Naive B cell (primary cell): Measurements from ENCODE around the gene LY6G6D. TPM values are rescaled to one million over a fixed set of nuclear protein-coding genes. Genes with fewer than 3 reads are reported as not detected.
A peak's percentile ranks its signal among the peaks of the same experiment; 100 is the strongest.

Experiments used
- ATAC-seq, 2 donors: fragments of 150-1000 bp; cut with Tn5 transposase; 2 replicates each; pipeline ENCODE4 v1.10.0; 2021; ENCODE audit warnings: low read depth in 2 of 2, mild to moderate bottlenecking in 2 of 2, moderate library complexity in 2 of 2
- DNase-seq: peaks from one replicate; pipeline ENCODE4 v3.0.0; 2022
- H3K27ac Mint-ChIP-seq, 6 donors: one replicate each; pipeline ENCODE4 v1.8.0; 2020 to 2022; ENCODE audit warnings: mild to moderate bottlenecking in 6 of 6, mixed read lengths in 6 of 6, moderate library complexity in 5 of 6, inconsistent platforms in 2 of 6
- H3K27me3 Mint-ChIP-seq, 3 donors: one replicate each; pipeline ENCODE4 v1.8.0; 2021 to 2022; ENCODE audit warnings: mixed read lengths in 3 of 3, mild to moderate bottlenecking in 1 of 3
- H3K36me3 Mint-ChIP-seq, 2 donors: one replicate each; pipeline ENCODE4 v1.8.0; 2020 to 2022; ENCODE audit warnings: mixed read lengths in 2 of 2, inconsistent platforms in 1 of 2, mild to moderate bottlenecking in 1 of 2
- H3K4me1 Mint-ChIP-seq, 3 donors: one replicate each; pipeline ENCODE4 v1.8.0; 2020 to 2022; ENCODE audit warnings: mixed read lengths in 3 of 3, inconsistent platforms in 1 of 3, mild to moderate bottlenecking in 1 of 3, moderate library complexity in 1 of 3
- H3K4me3 Mint-ChIP-seq, 8 donors: one replicate each; pipeline ENCODE4 v1.8.0; 2020 to 2022; ENCODE audit warnings: mild to moderate bottlenecking in 8 of 8, mixed read lengths in 8 of 8, moderate library complexity in 8 of 8, inconsistent platforms in 2 of 8
- H3K9me3 Mint-ChIP-seq, 7 donors: one replicate each; pipeline ENCODE4 v1.8.0; 2020 to 2022; ENCODE audit warnings: mixed read lengths in 7 of 7, mild to moderate bottlenecking in 5 of 7, inconsistent platforms in 2 of 7, moderate library complexity in 1 of 7
- polyA plus RNA-seq, 6 donors: library from polyadenylated mRNA; unstranded; fragments of 300-500 nt; fragmentation: Illumina TruSeq; gene quantifications; one replicate each; pipeline ENCODE4 v1.2.3, GENCODE V29; 2021; ENCODE audit warnings: low read depth in 6 of 6

LY6G6D gene
- polyA plus RNA-seq, 6 donors from 2014 or later, result not detected

- Mint-ChIP-seq H3K9me3 (no peaks in the 10 kb centered on the region), H3K27me3 (peaks cover 0 to 8% (median 0%) of the 10 kb centered on the region in 3 donors), H3K27ac (peak overlapping the region in 1 of 6 donors; percentile 47), H3K4me1 (peaks cover 17 to 22% (median 20%) of the 10 kb centered on the region in 3 donors), H3K4me3 (no peak overlapping the region), H3K36me3 (no peaks in the 10 kb centered on the region)
- DNase-seq (no peak), ATAC-seq (no peak)
These were observed 1.0 kb upstream of the LY6G6D start for GRCh38 chr6:31713991-31714684.

- Mint-ChIP-seq H3K27ac (peak overlapping the region in 1 of 6 donors; percentile 64), H3K4me3 (no peak overlapping the region), H3K36me3 (no peaks in the 10 kb centered on the region), H3K4me1 (peaks cover 0 to 3% (median 0%) of the 10 kb centered on the region in 3 donors), H3K27me3 (peaks cover 0 to 7% (median 0%) of the 10 kb centered on the region in 3 donors), H3K9me3 (no peaks in the 10 kb centered on the region)
- DNase-seq, result no peak
- no peak for ATAC-seq
These were observed 2.5 kb downstream of the LY6G6D start for GRCh38 chr6:31717499-31718222.

GRCh38 chr6:31718265-31718664 is 3.1 kb downstream of the LY6G6D start:
- DNase-seq (no peak), ATAC-seq (no peak)
- peaks cover 3 to 8% (median 3%) of the 10 kb centered on the region in 3 donors for H3K4me1 Mint-ChIP-seq
- no peak overlapping the region for H3K4me3 Mint-ChIP-seq
- H3K27ac Mint-ChIP-seq, result no peak overlapping the region
- no peaks in the 10 kb centered on the region for H3K36me3 Mint-ChIP-seq
- H3K9me3 Mint-ChIP-seq, result no peaks in the 10 kb centered on the region
- peaks cover 0 to 1% (median 0%) of the 10 kb centered on the region in 3 donors for H3K27me3 Mint-ChIP-seq

GRCh38 chr6:31719001-31719400 is 3.9 kb downstream of the LY6G6D start:
- no peaks in the 10 kb centered on the region for H3K9me3 Mint-ChIP-seq
- ATAC-seq, result no peak

GRCh38 chr6:31720196-31720770 is 5.1 kb downstream of the LY6G6D start:
- H3K27me3 Mint-ChIP-seq, result no peaks in the 10 kb centered on the region
- no peak overlapping the region for H3K27ac Mint-ChIP-seq
- ATAC-seq, result no peak
- peaks cover 0 to 1% of the 10 kb centered on the region in 2 donors for H3K36me3 Mint-ChIP-seq
- no peak for DNase-seq
- no peaks in the 10 kb centered on the region for H3K9me3 Mint-ChIP-seq
- H3K4me3 Mint-ChIP-seq, result no peak overlapping the region
- peaks cover 9 to 26% (median 23%) of the 10 kb centered on the region in 3 donors for H3K4me1 Mint-ChIP-seq

More at GRCh38 chr6:31719001-31719400, 3.9 kb downstream of the LY6G6D start:
- DNase-seq, result no peak
- Mint-ChIP-seq H3K36me3 (no peaks in the 10 kb centered on the region), H3K27ac (no peak overlapping the region), H3K27me3 (no peaks in the 10 kb centered on the region), H3K4me3 (no peak overlapping the region), H3K4me1 (peaks cover 6 to 15% (median 10%) of the 10 kb centered on the region in 3 donors)

DNA sequence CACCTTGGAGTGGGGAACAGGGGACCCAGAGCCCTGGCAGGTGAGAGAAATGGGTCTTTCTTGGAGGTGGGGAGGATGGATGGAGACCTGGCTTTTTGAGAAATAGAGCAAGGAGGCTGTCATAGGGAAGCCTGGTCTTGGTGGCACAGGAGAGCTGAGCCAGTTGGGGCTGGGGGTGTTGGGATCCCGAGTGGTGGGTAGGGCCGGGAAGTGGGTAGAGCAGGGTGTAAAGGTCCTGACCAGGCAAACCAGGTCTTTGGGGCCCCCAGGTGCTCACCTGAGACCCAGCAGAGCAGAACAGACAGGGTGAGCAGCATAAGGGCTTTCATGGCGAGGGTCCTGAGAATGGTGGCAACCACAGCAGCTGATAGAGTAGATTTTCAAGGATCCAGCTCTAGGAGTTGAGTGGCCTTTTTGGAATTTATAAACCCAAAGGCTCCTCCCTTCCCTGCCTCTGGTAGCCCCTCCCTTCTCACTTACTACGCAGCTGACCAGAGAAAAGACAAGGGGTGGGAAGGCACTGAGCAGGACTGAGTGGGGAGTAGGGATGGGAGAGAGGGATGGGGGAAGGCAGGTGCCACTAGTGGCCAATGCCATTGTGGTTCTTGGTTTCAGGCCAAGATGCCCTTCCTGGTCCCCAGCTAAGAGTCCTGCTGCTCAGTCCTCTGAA is 6.3 kb downstream of the LY6G6D start, which contains the start of gene LY6G6C:
TSS of gene LY6G6C (minus strand) at position 396 of the 670 bp plus-strand sequence. CDS start at position 329, 67 bp downstream.
- no peak for DNase-seq
- H3K4me3 Mint-ChIP-seq, result no peak within 1 kb of the TSS
- no peaks in the 10 kb centered on the region for H3K27me3 Mint-ChIP-seq
- peaks cover 6 to 13% of the 10 kb centered on the region in 2 donors for H3K36me3 Mint-ChIP-seq
- no peak for ATAC-seq
- H3K4me1 Mint-ChIP-seq, result peaks cover 20 to 38% (median 35%) of the 10 kb centered on the region in 3 donors
- H3K27ac Mint-ChIP-seq, result peak within 1 kb of the TSS in 3 of 6 donors; percentile 53 to 78 (median 67)
- no peaks in the 10 kb centered on the region for H3K9me3 Mint-ChIP-seq

- no peaks in the 10 kb centered on the region for H3K27me3 Mint-ChIP-seq
- ATAC-seq (no peak), DNase-seq (no peak)
- peaks cover 6 to 20% of the 10 kb centered on the region in 2 donors for H3K36me3 Mint-ChIP-seq
- no peaks in the 10 kb centered on the region for H3K9me3 Mint-ChIP-seq
- H3K4me3 Mint-ChIP-seq, result no peak overlapping the region
- no peak overlapping the region for H3K27ac Mint-ChIP-seq
- H3K4me1 Mint-ChIP-seq, result peaks cover 27 to 45% (median 42%) of the 10 kb centered on the region in 3 donors
These were observed 7.0 kb downstream of the LY6G6D start for GRCh38 chr6:31722173-31722572.

DNA sequence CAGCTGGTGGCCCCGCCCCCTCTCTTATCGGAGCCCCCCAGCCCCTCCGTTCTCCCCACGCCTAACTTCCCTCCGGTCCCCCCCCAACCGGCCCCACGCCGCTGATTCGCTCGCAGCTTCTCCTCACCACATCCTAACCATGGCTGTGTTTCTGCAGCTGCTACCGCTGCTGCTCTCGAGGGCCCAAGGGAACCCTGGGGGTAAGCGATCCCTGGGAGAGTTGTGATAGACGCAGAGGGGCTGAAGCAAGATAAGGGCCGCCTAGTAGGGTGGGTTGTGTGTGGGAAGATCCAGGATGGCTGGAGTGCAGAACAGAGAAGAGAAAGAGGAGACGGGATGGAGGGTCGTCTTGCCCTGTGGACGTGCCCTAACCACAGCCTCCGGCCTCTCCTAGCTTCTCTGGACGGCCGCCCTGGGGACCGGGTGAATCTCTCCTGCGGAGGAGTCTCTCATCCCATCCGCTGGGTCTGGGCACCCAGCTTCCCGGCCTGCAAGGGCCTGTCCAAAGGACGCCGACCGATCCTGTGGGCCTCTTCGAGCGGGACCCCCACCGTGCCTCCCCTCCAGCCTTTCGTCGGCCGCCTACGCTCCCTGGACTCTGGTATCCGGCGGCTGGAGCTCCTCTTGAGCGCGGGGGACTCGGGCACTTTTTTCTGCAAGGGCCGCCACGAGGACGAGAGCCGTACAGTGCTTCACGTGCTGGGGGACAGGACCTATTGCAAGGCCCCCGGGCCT is 8.3 kb downstream of the LY6G6D start, which contains the start of gene MPIG6B:
TSS of gene MPIG6B (plus strand) at position 129 of the 735 bp plus-strand sequence. CDS start at position 140, 11 bp downstream.
- Mint-ChIP-seq H3K9me3 (no peaks in the 10 kb centered on the region), H3K4me1 (peaks cover 36 to 56% (median 52%) of the 10 kb centered on the region in 3 donors), H3K27ac (peak within 1 kb of the TSS in 5 of 6 donors; percentile 21 to 76 (median 58)), H3K4me3 (peak within 1 kb of the TSS in 6 of 8 donors; percentile 12 to 66 (median 42)), H3K36me3 (peaks cover 6 to 22% of the 10 kb centered on the region in 2 donors), H3K27me3 (no peaks in the 10 kb centered on the region)
- DNase-seq (no peak), ATAC-seq (no peak)

DNA sequence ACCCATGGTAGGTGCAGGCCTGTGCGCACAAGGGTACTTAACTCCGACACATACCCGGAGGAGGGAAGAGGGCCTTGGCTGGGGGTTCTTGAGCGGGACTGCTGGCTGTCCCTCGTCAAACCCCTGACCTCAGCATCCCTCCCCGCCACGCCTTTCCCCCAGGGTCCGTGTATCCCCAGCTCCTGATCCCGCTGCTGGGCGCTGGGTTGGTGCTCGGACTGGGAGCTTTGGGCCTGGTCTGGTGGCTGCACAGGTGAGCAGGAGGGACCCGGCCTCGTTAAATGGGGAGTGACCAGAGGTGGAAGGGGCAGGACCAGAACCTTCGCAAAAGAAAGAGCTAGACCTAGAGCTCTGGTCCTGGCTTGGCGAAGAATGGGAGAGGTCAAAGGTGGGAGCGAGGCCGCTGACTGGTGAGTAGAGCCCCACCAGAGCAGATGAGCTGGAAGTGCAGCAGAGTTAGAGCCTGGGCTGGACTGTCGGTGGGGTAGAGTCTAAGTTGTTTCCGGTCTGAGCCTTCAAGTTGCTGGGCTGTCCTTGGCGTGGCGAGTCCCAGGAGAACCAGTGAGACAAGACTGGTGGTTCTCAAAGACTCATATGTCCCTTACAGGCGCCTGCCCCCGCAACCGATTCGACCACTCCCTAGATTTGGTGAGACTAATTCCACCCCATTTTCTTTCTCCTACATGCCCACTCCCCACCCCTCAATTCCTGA is 9.0 kb downstream of the LY6G6D start:
- Mint-ChIP-seq H3K27me3 (no peaks in the 10 kb centered on the region), H3K9me3 (no peaks in the 10 kb centered on the region), H3K4me1 (peaks cover 44 to 63% (median 59%) of the 10 kb centered on the region in 3 donors), H3K36me3 (peaks cover 6 to 23% of the 10 kb centered on the region in 2 donors), H3K4me3 (peak overlapping the region in 2 of 8 donors; percentile 12 to 64), H3K27ac (peak overlapping the region in 4 of 6 donors; percentile 21 to 62 (median 44))
- no peak for DNase-seq
- no peak for ATAC-seq

DNA sequence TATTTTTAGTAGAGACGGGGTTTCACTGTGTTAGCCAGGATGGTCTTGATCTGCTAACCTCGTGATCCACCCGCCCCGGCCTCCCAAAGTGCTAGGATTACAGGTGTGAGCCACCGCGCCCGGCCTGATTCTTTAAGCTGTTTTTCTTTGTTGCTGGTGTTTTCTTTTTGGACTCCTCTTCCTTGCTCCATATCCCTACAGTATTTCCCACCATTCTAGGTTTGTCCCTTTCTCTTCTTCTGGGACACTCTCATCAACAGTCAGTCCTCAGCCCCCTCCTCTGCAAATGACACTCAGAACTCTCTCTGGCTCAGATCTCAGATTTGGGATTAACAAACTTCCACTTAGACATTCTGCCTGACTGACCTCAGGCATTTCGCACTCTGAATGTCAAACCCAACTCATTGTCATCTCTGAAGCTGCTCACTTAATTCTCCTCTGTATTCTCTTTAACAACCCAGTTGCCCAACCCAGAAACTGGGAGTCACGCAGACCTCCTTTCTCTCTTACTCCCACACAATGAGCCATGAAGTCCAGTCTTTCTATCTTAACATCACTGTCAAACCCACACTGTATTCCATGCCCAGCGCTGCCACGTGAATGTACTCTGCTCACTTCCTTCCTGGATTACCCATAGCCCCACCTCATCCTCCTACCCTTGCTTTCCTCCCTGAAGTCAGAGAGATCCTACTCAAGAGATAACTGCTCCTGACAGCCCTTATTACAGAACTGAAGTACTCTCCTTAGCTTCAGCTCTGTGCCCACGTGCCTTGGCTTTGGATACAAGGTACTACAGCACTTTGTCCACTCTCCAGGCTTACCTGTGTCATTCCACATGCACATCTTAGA is 10.6 kb downstream of the LY6G6D start:
- ATAC-seq (no peak), DNase-seq (no peak)
- Mint-ChIP-seq H3K36me3 (peaks cover 6 to 28% of the 10 kb centered on the region in 2 donors), H3K4me1 (peaks cover 52 to 75% (median 72%) of the 10 kb centered on the region in 3 donors), H3K9me3 (no peaks in the 10 kb centered on the region), H3K4me3 (peak overlapping the region in 2 of 8 donors; percentile 3 to 73), H3K27ac (peak overlapping the region in 5 of 6 donors; percentile 40 to 98 (median 85)), H3K27me3 (no peaks in the 10 kb centered on the region)

DNA sequence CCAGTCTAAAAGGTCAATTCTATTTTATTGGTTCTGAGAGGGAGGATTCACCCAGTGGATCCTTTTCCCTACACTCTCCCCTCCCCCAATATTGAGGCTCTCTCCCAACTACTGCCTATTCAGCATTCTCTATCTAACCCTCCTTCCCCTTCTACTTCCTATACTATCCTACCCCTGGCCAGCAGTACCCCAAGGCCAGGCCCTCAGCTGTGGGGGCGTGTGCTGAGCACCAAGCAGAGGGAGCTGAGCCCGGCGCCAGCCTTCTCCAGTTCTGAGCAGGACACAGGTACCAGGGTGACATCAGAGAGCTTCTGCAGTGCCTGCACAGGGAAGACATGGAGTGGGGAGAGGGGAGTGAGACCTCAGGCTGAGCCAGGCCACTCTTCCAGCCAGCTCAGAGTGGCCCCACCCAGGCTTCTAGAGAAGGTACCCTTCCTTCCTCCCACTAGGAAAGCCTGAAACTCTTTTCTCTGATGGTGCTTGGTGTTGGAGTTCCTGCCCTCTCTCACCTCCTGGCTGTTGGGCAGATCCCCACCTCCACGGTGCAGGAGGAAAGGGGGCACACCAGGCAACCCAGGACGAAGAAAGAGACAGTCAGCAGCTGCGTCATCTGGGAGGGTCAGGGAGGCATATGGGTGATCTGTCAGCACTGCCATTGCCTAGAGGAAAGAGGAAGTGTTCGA is 12.0 kb downstream of the LY6G6D start:
- Mint-ChIP-seq H3K4me3 (peak overlapping the region; percentile 86 to 99 (median 93)), H3K27me3 (no peaks in the 10 kb centered on the region), H3K27ac (peak overlapping the region; percentile 97 to 99 (median 98)), H3K36me3 (peaks cover 6 to 28% of the 10 kb centered on the region in 2 donors), H3K9me3 (no peaks in the 10 kb centered on the region), H3K4me1 (peaks cover 52 to 77% (median 75%) of the 10 kb centered on the region in 3 donors)
- DNase-seq, result peak; percentile 83
- peak; percentile 82 to 87 for ATAC-seq
